H1 (cell line): ENCODE measurements around the gene TRIM58. TPM values are rescaled to one million over a fixed set of nuclear protein-coding genes. Genes with fewer than 3 reads are reported as not detected.

Source experiments
- CTCF ChIA-PET: fragments of 300-600 bp; sonication (Branson Sonifier 250); formaldehyde crosslinking; loops from one replicate; lab custom pipeline; 2021; ENCODE audit not compliant: partially characterized antibody; lab: Charles Lee
- POLR2A ChIA-PET: fragments of 300-600 bp; sonication (Branson Sonifier 250); formaldehyde crosslinking; loops from one replicate; lab custom pipeline; 2021; ENCODE audit warnings: inconsistent platforms; ENCODE audit not compliant: partially characterized antibody; lab: Charles Lee
- DNase-seq, 2 experiments: peaks; one replicate each; pipeline versions ENCODE4 v3.0.0 to v3.0.0-alpha.2; 2010 to 2022; ENCODE audit warnings: low spot score in 2 of 2, low read depth in 1 of 2, mixed read lengths in 1 of 2
- FAIRE-seq: peaks from 2 replicates; lab custom pipeline; 2011; peaks lifted over from hg19 to GRCh38; lab: Jason Lieb, UNC
- H2AFZ ChIP-seq: 2 replicates; pipeline ENCODE4 v1.8.1; 2012; ENCODE audit warnings: low read length, inconsistent platforms
- H2AK5ac ChIP-seq: 2 replicates; pipeline ENCODE4 v1.6.1; 2013; ENCODE audit warnings: low read depth, low read length
- H2BK120ac ChIP-seq: replicated peaks from 2 replicates; pipeline ENCODE3; 2013; ENCODE audit warnings: low read depth, low read length, inconsistent platforms
- H2BK12ac ChIP-seq: 2 replicates; pipeline ENCODE4 v1.6.1; 2013; ENCODE audit warnings: low read depth, low read length
- H2BK15ac ChIP-seq: 2 replicates; pipeline ENCODE4 v1.6.1; 2013; ENCODE audit warnings: low read length
- H2BK20ac ChIP-seq: 2 replicates; pipeline ENCODE4 v1.6.1; 2013; ENCODE audit warnings: low read length
- H2BK5ac ChIP-seq: 2 replicates; pipeline ENCODE4 v1.6.1; 2013; ENCODE audit warnings: low read depth, low read length
- H3K14ac ChIP-seq: 2 replicates; pipeline ENCODE4 v1.6.1; 2013; ENCODE audit warnings: inconsistent platforms; ENCODE audit not compliant: insufficient read length
- H3K18ac ChIP-seq: 2 replicates; pipeline ENCODE4 v1.6.1; 2013; ENCODE audit warnings: low read length; ENCODE audit errors: extremely low read depth
- H3K23ac ChIP-seq: 2 replicates; pipeline ENCODE4 v1.6.1; 2013; ENCODE audit warnings: inconsistent platforms; ENCODE audit not compliant: insufficient read length
- H3K23me2 ChIP-seq: 2 replicates; pipeline ENCODE4 v1.6.1; 2013; ENCODE audit warnings: low read depth, low read length
- H3K27ac ChIP-seq: 2 replicates; pipeline ENCODE4 v1.6.1; 2011; ENCODE audit warnings: low read depth, low read length, inconsistent platforms
- H3K27me3 ChIP-seq, 4 experiments: replicated peaks in 1 of 4; 1 replicate in 1 of 4; 2 replicates in 3 of 4; pipeline versions ENCODE4 v1.6.1 to v1.8.1; 2011 to 2013; ENCODE audit warnings: low read length in 3 of 4, mild to moderate bottlenecking in 3 of 4, inconsistent platforms in 2 of 4, mixed read lengths in 2 of 4, moderate library complexity in 1 of 4; ENCODE audit not compliant: control insufficient read depth in 3 of 4, insufficient read depth in 3 of 4; ENCODE audit errors: extremely low read depth in 1 of 4
- H3K36me3 ChIP-seq, 4 experiments: 2 replicates each; pipeline versions ENCODE4 v1.6.1 to v1.8.1; 2011 to 2013; ENCODE audit warnings: mild to moderate bottlenecking in 4 of 4, low read length in 3 of 4, moderate library complexity in 2 of 4, control low read depth in 1 of 4, inconsistent platforms in 1 of 4; ENCODE audit not compliant: insufficient read depth in 4 of 4, control insufficient read depth in 2 of 4
- H3K4ac ChIP-seq: replicated peaks from 2 replicates; pipeline ENCODE3; 2013; ENCODE audit warnings: low read length, low read depth, mixed read lengths, inconsistent platforms; ENCODE audit not compliant: insufficient read length
- H3K4me1 ChIP-seq, 4 experiments: replicated peaks in 1 of 4; 1 replicate in 1 of 4; 2 replicates in 3 of 4; pipeline versions ENCODE4 v1.6.1 to v1.8.1; 2011 to 2013; ENCODE audit warnings: low read length in 3 of 4, inconsistent platforms in 2 of 4, mixed read lengths in 1 of 4; ENCODE audit not compliant: insufficient read depth in 4 of 4, control insufficient read depth in 3 of 4
- H3K4me2 ChIP-seq, 2 experiments: 2 replicates each; pipeline versions ENCODE4 v1.6.1 to v1.8.1; 2011 to 2013; ENCODE audit warnings: low read depth in 2 of 2, low read length in 2 of 2, control low read depth in 1 of 2, inconsistent platforms in 1 of 2, mild to moderate bottlenecking in 1 of 2; ENCODE audit not compliant: insufficient read depth in 1 of 2
- H3K4me3 ChIP-seq, 4 experiments: fragments of 200-600, 300-600 bp in 1 of 4; sonication (generic), shearing (Covaris generic), sonication (Bioruptor Twin) in 1 of 4; 2 replicates each; pipeline versions ENCODE4 v1.5.1 to v1.8.1; 2011 to 2016; ENCODE audit warnings: low read length in 4 of 4, low read depth in 3 of 4, control low read depth in 2 of 4, inconsistent platforms in 2 of 4, mild to moderate bottlenecking in 2 of 4, mixed read lengths in 1 of 4, moderate library complexity in 1 of 4; ENCODE audit not compliant: insufficient read depth in 2 of 4; ENCODE audit errors: extremely low read depth in 1 of 4
- H3K56ac ChIP-seq: replicated peaks from 2 replicates; pipeline ENCODE3; 2013; ENCODE audit warnings: low read depth, mild to moderate bottlenecking, mixed read lengths, low read length, inconsistent platforms; ENCODE audit not compliant: insufficient read length
- H3K79me1 ChIP-seq: 2 replicates; pipeline ENCODE4 v1.6.1; 2013; ENCODE audit warnings: low read depth, low read length, control low read depth
- H3K79me2 ChIP-seq, 2 experiments: 2 replicates each; pipeline versions ENCODE4 v1.6.1 to v1.8.1; 2012 to 2013; ENCODE audit warnings: low read length in 2 of 2, mild to moderate bottlenecking in 2 of 2, inconsistent platforms in 1 of 2; ENCODE audit not compliant: insufficient read depth in 2 of 2, control insufficient read depth in 1 of 2
- H3K9ac ChIP-seq, 4 experiments: replicated peaks in 1 of 4; 1 replicate in 1 of 4; 2 replicates in 3 of 4; pipeline versions ENCODE4 v1.6.1 to v1.8.1; 2011 to 2013; ENCODE audit warnings: low read depth in 3 of 4, low read length in 3 of 4, control low read depth in 2 of 4, mild to moderate bottlenecking in 2 of 4, moderate library complexity in 2 of 4, inconsistent platforms in 1 of 4; ENCODE audit errors: extremely low read depth in 1 of 4
- H3K9me3 ChIP-seq, 2 experiments: 2 replicates each; pipeline versions ENCODE4 v1.6.1 to v1.8.1; 2012 to 2013; ENCODE audit warnings: mild to moderate bottlenecking in 2 of 2, moderate library complexity in 2 of 2, control low read depth in 1 of 2, inconsistent platforms in 1 of 2, low read depth in 1 of 2, low read length in 1 of 2, mixed read lengths in 1 of 2; ENCODE audit not compliant: insufficient read depth in 2 of 2
- H4K20me1 ChIP-seq, 2 experiments: replicated peaks in 1 of 2; 2 replicates each; pipeline versions ENCODE3 to v1.8.1; 2011 to 2013; ENCODE audit warnings: inconsistent platforms in 2 of 2, low read length in 2 of 2, mild to moderate bottlenecking in 1 of 2; ENCODE audit not compliant: insufficient read depth in 2 of 2, control insufficient read depth in 1 of 2
- H4K5ac ChIP-seq: 2 replicates; pipeline ENCODE4 v1.6.1; 2013; ENCODE audit warnings: low read length, low read depth, mixed read lengths, inconsistent platforms; ENCODE audit not compliant: insufficient read length
- H4K8ac ChIP-seq: 2 replicates; pipeline ENCODE4 v1.8.0; 2013; ENCODE audit warnings: mild to moderate bottlenecking, moderate library complexity, low read length, inconsistent platforms; ENCODE audit not compliant: insufficient read depth; ENCODE audit errors: extremely low read depth
- H4K91ac ChIP-seq: replicated peaks from 2 replicates; pipeline ENCODE3; 2013; ENCODE audit warnings: low read length, mixed read lengths, inconsistent platforms; ENCODE audit not compliant: insufficient read length
- BCL11A ChIP-seq, 2 experiments: IDR thresholded peaks; one replicate each; pipeline ENCODE4 v1.6.1; 2011; ENCODE audit warnings: low read depth in 2 of 2, low read length in 2 of 2, mild to moderate bottlenecking in 2 of 2
- BRCA1 ChIP-seq: IDR thresholded peaks from 2 replicates; pipeline ENCODE4 v1.6.1; 2012; ENCODE audit warnings: low read depth, low read length, improper control_type of control experiment
- CREB1 ChIP-seq: IDR thresholded peaks from 2 replicates; pipeline ENCODE4 v1.6.1; 2012; ENCODE audit warnings: inconsistent platforms
- HDAC6 ChIP-seq: IDR thresholded peaks from one replicate; pipeline ENCODE4 v1.7.1; 2012; ENCODE audit warnings: low read depth, mild to moderate bottlenecking, inconsistent platforms, low read length, moderate library complexity
- NANOG ChIP-seq: IDR thresholded peaks from 2 replicates; pipeline ENCODE4 v1.6.1; 2011; ENCODE audit warnings: low read length, low read depth, mild to moderate bottlenecking, inconsistent platforms; ENCODE audit not compliant: insufficient read depth, poor library complexity, severe bottlenecking
- POLR2AphosphoS5 ChIP-seq: IDR thresholded peaks from 2 replicates; pipeline ENCODE4 v1.6.1; 2011; ENCODE audit warnings: low read depth, low read length
- SP4 ChIP-seq: IDR thresholded peaks from 2 replicates; pipeline ENCODE4 v1.6.1; 2012; ENCODE audit warnings: low read length, inconsistent platforms
- TAF1 ChIP-seq: IDR thresholded peaks from 2 replicates; pipeline ENCODE4 v1.6.1; 2011; ENCODE audit warnings: mild to moderate bottlenecking, low read depth, low read length
- TBP ChIP-seq: IDR thresholded peaks from 2 replicates; pipeline ENCODE4 v1.6.1; 2011; ENCODE audit warnings: low read depth, low read length, improper control_type of control experiment
- TCF12 ChIP-seq: IDR thresholded peaks from 2 replicates; pipeline ENCODE4 v1.6.1; 2011; ENCODE audit warnings: low read depth, mild to moderate bottlenecking, low read length
- TEAD4 ChIP-seq: IDR thresholded peaks from 2 replicates; pipeline ENCODE4 v1.6.1; 2012; ENCODE audit warnings: low read depth, low read length, inconsistent platforms, mixed read lengths
- YY1 ChIP-seq: IDR thresholded peaks from 2 replicates; pipeline ENCODE4 v1.6.1; 2011; ENCODE audit warnings: low read depth, mild to moderate bottlenecking, low read length
- WGBS, 2 experiments: shearing (Covaris generic) in 1 of 2; methylation state at CpG; one replicate each; pipeline versions ENCODE4 v1.1.6 to v1.1.7; 2013 to 2015; ENCODE audit warnings: low lambda C conversion rate in 2 of 2, mixed read lengths in 2 of 2, inconsistent platforms in 1 of 2, low coverage in 1 of 2, missing lambda C conversion rate in 1 of 2; ENCODE audit not compliant: insufficient replicate concordance in 2 of 2, insufficient coverage in 1 of 2, insufficient read length in 1 of 2; ENCODE audit errors: extremely low coverage in 1 of 2, missing lambda C conversion rate in 1 of 2; 5-methylcytosine and 5-hydroxymethylcytosine counted together
- polyA plus RNA-seq, 7 experiments: library from polyadenylated mRNA; depleted of rRNA in 3 of 7; stranded (reverse) in 5 of 7; unstranded in 2 of 7; fragments of >200 nt in 5 of 7; fragments of 200-250 nt in 2 of 7; gene quantifications; 1 replicate in 5 of 7; 2 replicates in 1 of 7; 4 replicates in 1 of 7; pipeline versions ENCODE4 v1.2.1 to v1.2.3, GENCODE V29; 2011 to 2013; ENCODE audit warnings: missing spikeins in 2 of 7, mixed read lengths in 2 of 7
- total RNA-seq: library from RNA; stranded (reverse); fragmentation: NEBNext Ultra II Directional; extraction: Animal tissue kit (Norgen Biotek cat#: 25700); gene quantifications from 2 replicates; pipeline ENCODE4 v1.2.1, GENCODE V29; 2021
- TF ChIP-seq, protein P1 (sequence below): IDR thresholded peaks from 2 replicates; pipeline ENCODE4 v1.6.1; 2012; ENCODE audit warnings: inconsistent platforms
- TF ChIP-seq, protein P2 (sequence below): IDR thresholded peaks from 2 replicates; pipeline ENCODE4 v1.6.1; 2011; ENCODE audit warnings: low read depth, mild to moderate bottlenecking, low read length; ENCODE audit not compliant: insufficient read depth
- TF ChIP-seq, protein P3 (sequence below): IDR thresholded peaks from 2 replicates; pipeline ENCODE4 v1.6.1; 2012; ENCODE audit warnings: inconsistent platforms

The TRIM58 gene
- total and polyA plus RNA-seq, 2 of the 8 experiments (the other 6 are each of a cell fraction or from before 2014, with no cell fraction given), result 2.8 TPM; not detected in 1

DNA sequence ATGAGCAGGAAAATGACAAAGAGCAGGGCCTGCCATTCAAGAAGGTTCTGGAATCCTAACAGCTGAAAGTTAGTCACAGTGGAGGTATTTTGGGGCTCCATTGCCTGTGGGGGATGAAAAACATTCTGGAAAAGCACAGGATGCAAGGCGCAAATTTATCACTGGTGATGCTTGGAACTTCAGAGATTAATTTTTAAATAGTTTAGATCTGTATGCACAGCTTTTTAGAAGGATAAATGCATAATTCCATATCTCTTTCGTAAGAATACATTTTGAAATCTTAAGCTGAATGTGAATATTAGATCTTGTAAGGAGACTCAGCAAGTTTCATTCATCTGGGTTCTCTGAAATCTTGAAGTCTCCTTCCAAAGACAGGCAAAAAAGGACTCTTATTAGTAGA lies 15.2 kb upstream of the TRIM58 start, which contains the start of gene OR11L1:
Gene OR11L1 (minus strand): TSS at position 101 of the 400 bp plus-strand sequence. CDS start 0 bp downstream, at position 101.
- Histone ChIP-seq H4K20me1 (no peaks in the 10 kb centered on the region), H3K4ac (no peak within 1 kb of the TSS)
- no peak for TF ChIP-seq TEAD4
- no peak for TF ChIP-seq BCL11A (IDR thresholded peaks at IDR 0.05; ENCODE audit: low read depth in 2 of 2, low read length in 2 of 2)
- no peak for TF ChIP-seq BRCA1
- no peak for TF ChIP-seq YY1
- TF ChIP-seq, protein P1, sequence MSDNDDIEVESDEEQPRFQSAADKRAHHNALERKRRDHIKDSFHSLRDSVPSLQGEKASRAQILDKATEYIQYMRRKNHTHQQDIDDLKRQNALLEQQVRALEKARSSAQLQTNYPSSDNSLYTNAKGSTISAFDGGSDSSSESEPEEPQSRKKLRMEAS, result no peak
- TF ChIP-seq TBP, result no peak
- no peak for TF ChIP-seq TCF12
- no peak for TF ChIP-seq CREB1
- TF ChIP-seq SP4, result no peak
- TF ChIP-seq, protein P2, sequence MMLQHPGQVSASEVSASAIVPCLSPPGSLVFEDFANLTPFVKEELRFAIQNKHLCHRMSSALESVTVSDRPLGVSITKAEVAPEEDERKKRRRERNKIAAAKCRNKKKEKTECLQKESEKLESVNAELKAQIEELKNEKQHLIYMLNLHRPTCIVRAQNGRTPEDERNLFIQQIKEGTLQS, result no peak
- no peak for TF ChIP-seq POLR2AphosphoS5
- no peak for TF ChIP-seq TAF1
- TF ChIP-seq NANOG, result no peak
- TF ChIP-seq, protein P3, sequence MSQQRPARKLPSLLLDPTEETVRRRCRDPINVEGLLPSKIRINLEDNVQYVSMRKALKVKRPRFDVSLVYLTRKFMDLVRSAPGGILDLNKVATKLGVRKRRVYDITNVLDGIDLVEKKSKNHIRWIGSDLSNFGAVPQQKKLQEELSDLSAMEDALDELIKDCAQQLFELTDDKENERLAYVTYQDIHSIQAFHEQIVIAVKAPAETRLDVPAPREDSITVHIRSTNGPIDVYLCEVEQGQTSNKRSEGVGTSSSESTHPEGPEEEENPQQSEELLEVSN, result no peak
- no peak for TF ChIP-seq HDAC6

More for the DNA sequence above, 15.2 kb upstream of the TRIM58 start, which contains the start of gene OR11L1:
- Histone ChIP-seq H4K91ac (no peak within 1 kb of the TSS), H3K23me2 (peaks cover 1% of the 10 kb centered on the region; the same call in 1 of the 2 replicates), H2BK20ac (no peak within 1 kb of the TSS), H2AK5ac (no peak within 1 kb of the TSS), H3K14ac (no peak within 1 kb of the TSS), H3K56ac (no peak within 1 kb of the TSS), H2AFZ (no peak within 1 kb of the TSS), H3K79me1 (no peaks in the 10 kb centered on the region), H3K27ac (no peak within 1 kb of the TSS), H2BK12ac (no peak within 1 kb of the TSS), H2BK120ac (no peak within 1 kb of the TSS), H3K36me3 (no peaks in the 10 kb centered on the region), H2BK5ac (no peak within 1 kb of the TSS), H3K79me2 (no peaks in the 10 kb centered on the region), H3K27me3 (no peaks in the 10 kb centered on the region), H3K9me3 (peaks cover 53 to 84% of the 10 kb centered on the region in 2 experiments), H4K5ac (no peak within 1 kb of the TSS), H2BK15ac (no peak within 1 kb of the TSS), H4K8ac (peak within 1 kb of the TSS; percentile 9; the same call in 1 of the 2 replicates), H3K9ac (no peak within 1 kb of the TSS), H3K4me3 (no peak within 1 kb of the TSS), H3K4me2 (no peak within 1 kb of the TSS), H3K18ac (no peak within 1 kb of the TSS), H3K4me1 (peaks cover 0 to 5% (median 0%) of the 10 kb centered on the region in 4 experiments; a peak in 1 of 7 replicates), H3K23ac (no peak within 1 kb of the TSS)
- WGBS, 2 experiments, result 88% methylated on average over 2 of the region's 2 CpGs; no CpG with 5 or more reads in 1 of the 2 experiments
- no peak for FAIRE-seq
- ChIA-PET POLR2A (no interaction called here), CTCF (no interaction called here)
- DNase-seq, result no peak
